HepG2 (cell line): ENCODE results near the gene GFRA4. TPM values are rescaled to one million over a fixed set of nuclear protein-coding genes. Genes with fewer than 3 reads are reported as not detected.

Experiments used
- ATAC-seq: fragments of 200-7000 bp; cut with Tn5 transposase; 3 replicates; pipeline ENCODE4 v1.9.1; 2020; ENCODE audit warnings: mild to moderate bottlenecking, moderate library complexity
- BruUV-seq: library from RNA; stranded (reverse); fragments of 400-500 nt; replicated peaks from 2 replicates; lab custom pipeline; 2021; lab: Mats Ljungman, UMichigan
- CTCF ChIA-PET: fragments of 300-600 bp; formaldehyde crosslinking; extraction: SDS; loops from one replicate; lab custom pipeline; 2021; ENCODE audit warnings: low total read pairs, inconsistent platforms, low intra/inter-chr PET ratio; lab: Yijun Ruan, JAX
- POLR2A ChIA-PET: fragments of 350-600 bp; sonication (Branson Sonifier 250); formaldehyde crosslinking; loops from one replicate; lab custom pipeline; 2020; ENCODE audit warnings: antibody characterized with exemption, inconsistent platforms; lab: Yijun Ruan, JAX
- DNase-seq: peaks from one replicate; pipeline ENCODE4 v3.0.0-alpha.2; 2015; ENCODE audit warnings: low spot score
- FAIRE-seq: peaks from 3 replicates; lab custom pipeline; 2011; peaks lifted over from hg19 to GRCh38; lab: Jason Lieb, UNC
- H2AFZ ChIP-seq: one replicate; pipeline ENCODE4 v1.6.1; 2011; ENCODE audit warnings: low read length, inconsistent platforms
- H3K27ac ChIP-seq: fragments of 300-600 bp; 3 replicates; pipeline ENCODE4 v1.8.0; 2011; ENCODE audit warnings: mixed run types, mild to moderate bottlenecking, mixed read lengths, low read length, inconsistent platforms; ENCODE audit not compliant: insufficient read depth; ENCODE audit errors: extremely low read length
- H3K27me3 ChIP-seq, 2 experiments: fragments of 200-600 bp in 1 of 2; 2 replicates in 1 of 2; 3 replicates in 1 of 2; pipeline versions ENCODE4 v1.6.0 to v1.8.0; 2011; ENCODE audit warnings: low read length in 2 of 2, mild to moderate bottlenecking in 2 of 2, moderate library complexity in 2 of 2, inconsistent platforms in 1 of 2; ENCODE audit not compliant: insufficient read depth in 2 of 2, control insufficient read depth in 1 of 2
- H3K36me3 ChIP-seq, 2 experiments: fragments of 200-600 bp in 1 of 2; replicated peaks in 1 of 2; 2 replicates in 1 of 2; 3 replicates in 1 of 2; pipeline versions ENCODE4 v1.5.1 to v1.8.0; 2011; ENCODE audit warnings: low read length in 2 of 2, inconsistent platforms in 1 of 2; ENCODE audit not compliant: insufficient read depth in 2 of 2, control insufficient read depth in 1 of 2
- H3K4me1 ChIP-seq: 2 replicates; pipeline ENCODE4 v1.5.1; 2012; ENCODE audit warnings: low read length, inconsistent platforms; ENCODE audit not compliant: insufficient read depth
- H3K4me2 ChIP-seq: 2 replicates; pipeline ENCODE4 v1.6.0; 2011; ENCODE audit warnings: low read depth, low read length, inconsistent platforms
- H3K4me3 ChIP-seq, 3 experiments: fragments of 200-600 bp in 1 of 3; sonication (generic), shearing (Covaris generic) in 1 of 3; replicated peaks in 1 of 3; 2 replicates each; pipeline ENCODE4 v1.5.1; 2011 to 2016; ENCODE audit warnings: low read length in 3 of 3, inconsistent platforms in 2 of 3, low read depth in 2 of 3, mild to moderate bottlenecking in 2 of 3, control low read depth in 1 of 3, mixed read lengths in 1 of 3; ENCODE audit not compliant: insufficient read depth in 1 of 3
- H3K79me2 ChIP-seq: one replicate; pipeline ENCODE4 v1.6.1; 2011; ENCODE audit warnings: low read length, inconsistent platforms; ENCODE audit not compliant: insufficient read depth
- H3K9ac ChIP-seq: 2 replicates; pipeline ENCODE4 v1.6.0; 2011; ENCODE audit warnings: mild to moderate bottlenecking, low read depth, low read length, inconsistent platforms; ENCODE audit not compliant: insufficient read depth
- H3K9me3 ChIP-seq: 2 replicates; pipeline ENCODE4 v1.5.1; 2012; ENCODE audit warnings: mild to moderate bottlenecking, low read length
- H4K20me1 ChIP-seq: 2 replicates; pipeline ENCODE4 v1.6.0; 2011; ENCODE audit warnings: inconsistent platforms, mild to moderate bottlenecking, low read length, moderate library complexity; ENCODE audit not compliant: insufficient read depth
- HDAC2 ChIP-seq: sonication (generic); formaldehyde crosslinking; IDR thresholded peaks from 2 replicates; pipeline ENCODE4 v1.4.0; 2020; ENCODE audit warnings: missing genetic modification reagents
- PHF5A ChIP-seq: IDR thresholded peaks from one replicate; pipeline ENCODE4 v1.6.1; 2018; ENCODE audit warnings: low read depth, missing genetic modification reagents; ENCODE audit not compliant: unreplicated experiment
- TEAD3 ChIP-seq: optimal IDR thresholded peaks from 2 replicates; pipeline ENCODE3; 2016; ENCODE audit warnings: borderline replicate concordance
- TEF ChIP-seq: sonication (generic); formaldehyde crosslinking; IDR thresholded peaks from 2 replicates; pipeline ENCODE4 v1.5.0; 2020; ENCODE audit warnings: missing genetic modification reagents
- ZBTB14 ChIP-seq: sonication (generic); formaldehyde crosslinking; IDR thresholded peaks from 2 replicates; pipeline ENCODE4 v1.4.0; 2020; ENCODE audit warnings: missing genetic modification reagents
- ZFP36 ChIP-seq: fragments of 150-350 bp; IDR thresholded peaks from 2 replicates; pipeline ENCODE4 v1.6.1; 2018; ENCODE audit warnings: borderline replicate concordance, low read length, low read depth; ENCODE audit not compliant: partially characterized antibody
- WGBS: methylation state at CpG from one replicate; pipeline ENCODE4 v1.1.6; 2017; ENCODE audit warnings: low lambda C conversion rate; 5-methylcytosine and 5-hydroxymethylcytosine counted together
- in situ Hi-C: cut with HindIII; loops from 2 replicates; pipeline ENCODE4 v1.10.0; 2017; ENCODE audit warnings: low pct_unique_long_range_greater_than_20kb; ENCODE audit not compliant: extremely low pct_ligation_motif_present
- intact Hi-C: fragments of 100-400 bp; cut with micrococcal nuclease; formaldehyde crosslinking; loops from one replicate; pipeline ENCODE4 v1.10.0; 2022; ENCODE audit not compliant: unreplicated experiment
- polyA plus RNA-seq, 8 experiments: library from polyadenylated mRNA; depleted of rRNA in 3 of 8; stranded (reverse) in 7 of 8; unstranded in 1 of 8; fragments of >200 nt; fragmentation: Illumina TruSeq in 4 of 8; extraction: Trizol in 4 of 8; gene quantifications; 2 replicates each; pipeline versions ENCODE4 v1.2.1 to v1.2.3, GENCODE V29; 2011 to 2016; ENCODE audit warnings: low read depth in 4 of 8, missing spikeins in 1 of 8, mixed read lengths in 1 of 8; ENCODE audit not compliant: insufficient read depth in 1 of 8
- total RNA-seq, 5 experiments: library from RNA; depleted of rRNA; stranded (reverse); fragments of >200 nt; fragmentation: Illumina TruSeq; extraction: Trizol; gene quantifications; 2 replicates each; pipeline ENCODE4 v1.2.3, GENCODE V29; 2016; ENCODE audit warnings: low read depth in 1 of 5

Gene GFRA4
- total and polyA plus RNA-seq, 2 of the 13 experiments (the other 11 are each of a cell fraction or from before 2014, with no cell fraction given) = not detected

DNA sequence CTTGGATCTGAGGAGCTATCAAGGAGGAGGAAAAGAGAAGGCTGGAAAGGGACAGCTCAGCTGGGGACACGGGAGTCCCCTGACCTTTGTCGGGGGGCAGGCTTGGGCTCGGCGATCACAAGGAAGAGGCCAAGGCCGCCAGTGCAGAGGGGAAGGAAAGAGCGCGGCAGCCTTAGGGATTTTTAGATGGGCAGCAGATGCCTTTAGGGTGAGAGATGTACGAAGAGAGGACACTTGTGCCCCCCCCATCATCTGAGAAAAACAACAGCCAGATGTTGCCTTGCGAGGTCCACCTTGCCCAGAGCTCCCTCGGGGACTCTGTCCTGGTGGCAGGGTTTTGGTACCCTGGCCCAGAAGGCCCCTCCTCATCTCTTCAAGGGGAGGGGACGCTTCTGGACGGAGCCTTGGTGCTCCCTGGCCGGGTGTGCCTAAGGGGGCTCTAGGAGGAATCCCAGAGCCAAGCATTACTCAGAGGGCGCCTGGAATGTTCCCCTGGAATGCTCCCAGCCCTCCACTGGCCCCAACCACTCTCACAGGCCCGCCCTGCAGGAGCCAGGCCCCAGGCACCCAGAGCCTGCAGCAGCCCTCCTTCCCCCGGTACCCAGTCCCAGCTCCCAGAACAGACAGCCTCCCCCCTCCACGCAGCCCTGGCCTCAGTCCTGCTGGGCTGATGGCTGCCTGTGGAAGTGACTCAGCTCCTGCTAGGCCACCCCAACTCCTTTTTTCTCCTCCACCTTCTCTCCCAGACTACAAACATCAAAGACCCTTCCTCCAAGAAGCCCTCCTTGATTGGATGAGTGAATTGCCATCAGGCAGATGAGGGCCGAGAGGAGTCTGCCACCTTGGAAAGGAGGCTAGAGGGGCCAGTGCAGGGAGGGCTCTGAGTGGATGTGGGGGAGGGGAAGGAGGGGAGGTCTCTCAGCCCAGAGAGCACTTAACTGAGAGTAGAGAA, 16.8 kb upstream of the GFRA4 start:
- 15% methylated on average over 16 of the region's 18 CpGs for WGBS
- H3K27ac ChIP-seq = no peak overlapping the region
- H3K9me3 ChIP-seq = no peaks in the 10 kb centered on the region
- DNase-seq (no peak), ATAC-seq (peak; percentile 2; the same call in 2 of the 3 replicates), FAIRE-seq (no peak)
- H3K27me3 ChIP-seq = peaks cover 43 to 81% of the 10 kb centered on the region in 2 experiments
- peak; percentile 20 for TF ChIP-seq TEAD3 (CRISPR knock-in tag)
- TF ChIP-seq PHF5A (CRISPR knock-in tag) = no peak
- no peak for TF ChIP-seq TEF
- TF ChIP-seq HDAC2 = no peak
- TF ChIP-seq ZBTB14 = no peak
- peak; percentile 8 for TF ChIP-seq ZFP36
- no peaks in the 10 kb centered on the region for H3K79me2 ChIP-seq
- no peak overlapping the region for H3K4me2 ChIP-seq
- POLR2A ChIA-PET = no interaction called here
- no peak overlapping the region for H2AFZ ChIP-seq
- intact Hi-C loops (no loop called here), in situ Hi-C loops (loop anchor here (5.0 kb wide), 1 partner anchor 32 kb away; the partner anchor contains the start of gene SIGLEC1)
- BruUV-seq = no TSS peak
- H3K36me3 ChIP-seq = no peaks in the 10 kb centered on the region
- no peaks in the 10 kb centered on the region for H4K20me1 ChIP-seq
- CTCF ChIA-PET = no interaction called here
- 0 out of 2 replicates have a peak, but pooled peaks cover 9% of the 10 kb centered on the region for H3K4me1 ChIP-seq
- H3K9ac ChIP-seq = no peak overlapping the region
- no peak overlapping the region for H3K4me3 ChIP-seq
